GM19238 (cell line): ENCODE data around the gene FBXL16.

ENCODE experiments used
- DNase-seq: peaks from one replicate; pipeline ENCODE4 v3.0.0; 2011; ENCODE audit warnings: low spot score; ENCODE audit not compliant: insufficient read length

FBXL16 gene

DNA sequence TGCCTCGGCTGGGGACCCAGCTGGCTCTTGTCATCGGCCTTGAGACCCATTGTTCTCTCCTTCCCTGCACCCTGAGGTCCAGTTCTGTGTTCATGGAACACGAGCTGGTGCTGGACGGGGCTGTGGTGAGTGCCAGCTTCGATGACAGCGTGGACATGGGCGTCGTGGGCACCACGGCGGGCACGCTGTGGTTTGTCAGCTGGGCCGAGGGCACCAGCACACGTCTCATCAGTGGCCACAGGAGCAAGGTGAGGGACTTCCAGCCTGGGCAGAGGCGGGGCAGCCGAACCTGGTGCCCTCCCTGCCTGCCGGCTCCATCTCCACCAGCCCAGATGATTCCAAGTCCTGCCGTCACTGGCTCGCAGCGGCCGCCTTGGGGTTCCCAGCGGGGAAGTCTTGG, 43.0 kb downstream of the FBXL16 start:
- no peak for DNase-seq

DNA sequence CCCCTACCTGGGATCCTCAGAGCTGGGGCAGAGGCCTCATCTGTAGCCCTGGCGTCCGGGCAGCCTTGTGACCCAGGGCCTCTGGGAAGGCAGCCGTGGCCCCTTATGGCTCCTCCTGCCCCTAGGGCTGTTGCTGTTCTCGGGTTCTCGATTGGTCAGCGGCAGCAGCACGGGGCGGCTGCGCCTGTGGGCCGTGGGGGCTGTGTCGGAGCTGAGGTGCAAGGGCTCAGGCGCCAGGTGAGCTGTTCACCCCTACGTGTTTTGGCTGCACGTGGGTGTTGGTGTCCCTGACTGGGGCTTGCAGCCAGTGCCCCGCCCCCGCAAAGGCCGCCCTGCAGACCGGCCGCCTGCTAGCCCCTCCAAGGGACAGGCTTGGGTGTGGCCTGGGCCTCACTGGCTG, 43.5 kb downstream of the FBXL16 start:
- DNase-seq: no peak

DNA sequence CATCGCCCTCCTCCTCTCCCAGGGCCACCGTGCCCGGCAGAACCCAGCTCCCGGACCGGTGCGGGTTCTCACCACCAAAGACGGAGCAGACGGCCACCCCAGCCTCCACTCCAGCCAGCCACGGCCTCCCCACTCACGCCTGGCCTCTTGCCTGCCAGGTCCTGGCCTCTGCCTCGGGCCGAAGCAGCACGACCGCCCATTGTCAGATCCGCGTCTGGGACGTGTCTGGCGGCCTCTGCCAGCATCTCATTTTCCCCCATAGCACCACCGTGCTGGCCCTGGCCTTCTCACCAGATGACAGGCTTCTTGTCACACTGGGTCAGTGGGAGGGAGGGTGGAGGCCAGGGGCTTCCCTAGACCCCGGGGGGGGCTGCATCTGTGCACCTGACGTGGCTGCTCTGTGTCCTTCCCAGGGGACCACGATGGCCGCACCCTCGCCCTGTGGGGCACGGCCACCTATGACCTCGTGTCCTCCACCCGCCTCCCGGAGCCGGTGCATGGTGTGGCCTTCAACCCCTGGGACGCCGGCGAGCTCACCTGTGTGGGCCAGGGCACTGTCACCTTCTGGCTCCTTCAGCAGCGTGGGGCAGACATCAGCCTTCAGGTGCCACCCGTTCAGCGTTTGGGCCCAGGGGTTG, 44.3 kb downstream of the FBXL16 start:
- DNase-seq: no peak

- peak; percentile 93 for DNase-seq
Observed at GRCh38 chr16:660459-661183, 45.0 kb downstream of the FBXL16 start.

DNA sequence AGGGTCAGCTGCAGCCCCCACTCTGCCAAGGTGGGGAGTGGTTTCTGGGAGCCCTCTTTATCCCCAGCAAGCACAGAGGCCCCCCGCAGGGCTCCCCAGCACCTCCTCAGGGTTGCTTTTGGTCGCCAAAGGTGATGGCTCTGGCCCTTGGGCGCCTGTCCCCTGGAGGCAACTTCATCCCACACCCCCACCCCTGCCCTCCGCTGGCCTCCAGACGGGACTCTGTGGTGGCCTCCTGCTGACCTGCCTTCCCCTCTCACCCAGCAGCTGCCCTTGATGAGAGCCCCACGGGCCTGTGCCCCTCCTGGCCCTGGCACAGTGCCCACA, 45.5 kb downstream of the FBXL16 start:
- DNase-seq: no peak

GRCh38 chr16:659618-660017, 46.0 kb downstream of the FBXL16 start:
- DNase-seq: no peak

- DNase-seq: no peak
Observed at GRCh38 chr16:658679-659571, 46.7 kb downstream of the FBXL16 start.

DNA sequence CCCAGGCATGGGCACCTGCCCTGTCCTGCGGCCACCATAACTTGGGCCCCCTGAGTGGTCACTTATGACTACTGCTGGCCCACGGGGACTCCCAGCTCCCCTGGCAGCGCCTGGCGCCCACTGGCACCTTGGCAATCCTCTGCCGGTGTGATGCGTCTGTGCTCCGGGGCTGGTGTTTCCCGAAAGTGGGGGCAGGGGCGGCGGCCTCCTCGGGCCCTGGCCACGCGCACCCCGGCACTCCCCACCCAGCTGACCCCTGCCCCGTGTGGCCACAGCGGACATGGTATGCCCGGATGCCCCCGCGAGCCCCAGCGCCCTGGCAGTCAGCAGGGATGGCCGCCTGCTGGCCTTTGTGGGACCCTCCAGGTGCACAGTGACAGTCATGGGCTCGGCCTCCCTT, 48.1 kb downstream of the FBXL16 start:
- no peak for DNase-seq

DNA sequence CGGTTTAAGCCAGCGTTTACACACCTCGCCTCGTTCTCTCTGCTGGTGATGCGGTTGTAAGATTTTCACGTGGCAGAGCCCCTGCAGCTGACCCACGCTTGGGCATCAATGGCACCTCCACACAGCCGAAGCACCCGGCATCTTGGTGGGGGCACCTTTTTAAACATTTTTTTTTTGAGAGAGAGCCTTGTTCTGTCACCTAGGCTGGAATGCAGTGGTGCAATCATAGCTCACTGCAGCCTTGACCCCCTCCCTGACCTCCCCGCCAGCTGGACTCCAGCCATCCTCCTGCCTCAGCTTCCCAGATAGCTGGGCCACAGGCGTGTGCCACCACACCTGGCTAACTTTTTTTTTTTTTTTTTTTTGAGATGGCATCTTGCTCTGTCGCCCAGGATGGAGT, 51.6 kb downstream of the FBXL16 start:
- no peak for DNase-seq

DNA sequence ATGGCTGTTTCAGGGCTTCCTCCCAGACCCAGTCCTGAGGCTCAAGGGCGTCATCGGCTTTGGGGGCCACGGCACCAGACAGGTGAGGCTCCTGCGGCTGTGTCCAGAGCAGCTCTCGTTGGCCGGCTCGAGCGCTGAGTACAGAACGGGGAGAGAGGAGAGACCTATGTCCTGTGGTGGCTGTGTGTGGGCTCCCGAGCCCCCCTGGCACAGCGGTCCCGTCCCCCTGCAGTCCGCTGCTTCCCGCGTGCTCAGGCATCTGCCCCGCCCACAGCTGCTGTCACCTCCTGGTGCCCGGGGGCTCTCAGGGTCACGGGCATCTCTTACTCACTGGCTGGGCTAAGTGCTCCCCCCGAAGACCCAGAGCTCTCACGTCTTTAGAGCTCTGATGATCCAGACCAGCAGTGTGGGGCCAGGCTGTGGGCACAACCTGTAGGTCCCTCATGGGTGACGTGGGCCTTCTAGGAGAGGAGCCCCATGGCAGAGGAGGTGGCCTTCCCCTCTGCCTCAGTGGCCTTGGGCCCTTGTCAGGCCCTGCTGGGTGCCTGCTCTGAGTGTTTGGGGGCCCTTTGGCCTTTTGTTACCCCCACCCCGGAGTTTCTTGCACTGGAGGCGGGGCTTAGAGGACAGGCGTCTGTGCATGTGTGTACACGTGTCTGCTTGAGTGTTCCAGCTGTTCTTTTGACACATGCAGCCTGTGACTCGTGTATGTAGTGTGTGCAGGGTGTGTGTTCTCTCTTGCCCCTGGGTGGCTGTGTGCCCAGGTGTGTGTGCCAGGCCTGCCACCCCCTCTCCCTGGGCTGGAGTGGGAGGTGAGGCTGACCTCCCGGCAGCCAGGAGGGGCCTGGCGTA, 52.9 kb downstream of the FBXL16 start:
- DNase-seq: no peak

DNA sequence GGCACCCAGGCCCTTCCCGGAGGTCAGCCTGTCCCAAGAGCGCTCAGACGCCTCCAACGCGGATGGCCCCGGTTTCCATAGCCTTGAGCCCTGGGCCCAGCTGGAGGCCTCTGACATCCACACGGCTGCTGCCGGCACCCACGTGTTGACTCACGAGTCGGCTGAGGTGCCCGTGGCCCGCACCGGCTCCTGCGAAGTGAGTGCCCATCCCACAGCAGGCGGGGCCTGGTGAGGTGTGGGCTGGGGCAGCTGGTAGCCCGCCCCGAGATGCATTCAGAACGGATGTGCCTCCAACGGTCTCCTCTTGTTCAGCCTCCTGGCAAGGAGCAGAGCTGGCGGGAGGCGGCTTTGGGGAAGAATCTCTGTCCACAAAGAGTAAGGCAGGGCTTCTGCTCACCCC, 53.8 kb downstream of the FBXL16 start:
- no peak for DNase-seq

DNA sequence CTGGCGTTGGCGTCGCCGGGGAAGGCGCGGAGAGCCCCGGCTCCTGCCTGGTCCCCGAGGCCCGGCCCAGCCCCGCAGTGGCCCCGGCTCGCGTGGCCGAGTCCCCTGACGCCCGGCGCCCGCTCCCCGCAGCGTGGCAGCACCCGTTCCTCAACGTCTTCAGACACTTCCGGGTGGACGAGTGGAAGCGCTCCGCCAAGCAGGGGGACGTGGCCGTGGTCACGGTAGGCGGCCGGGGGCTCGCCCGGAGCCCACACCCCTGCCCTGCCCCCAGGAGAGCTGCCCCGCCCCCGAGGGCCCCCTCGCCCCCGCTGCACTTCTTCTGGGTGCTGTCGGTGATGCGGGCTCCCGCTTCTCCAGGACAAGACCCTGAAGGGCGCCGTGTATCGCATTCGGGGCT, 56.0 kb downstream of the FBXL16 start:
- peak; percentile 63 for DNase-seq

GRCh38 chr16:648781-649589, 56.6 kb downstream of the FBXL16 start, which contains the start of gene WDR90:
WDR90 (plus strand) TSS chr16:649365; CDS start chr16:649417, 52 bp downstream.
- peak; percentile 100 for DNase-seq

GRCh38 chr16:648071-648780, 57.4 kb downstream of the FBXL16 start:
- DNase-seq: no peak

DNA sequence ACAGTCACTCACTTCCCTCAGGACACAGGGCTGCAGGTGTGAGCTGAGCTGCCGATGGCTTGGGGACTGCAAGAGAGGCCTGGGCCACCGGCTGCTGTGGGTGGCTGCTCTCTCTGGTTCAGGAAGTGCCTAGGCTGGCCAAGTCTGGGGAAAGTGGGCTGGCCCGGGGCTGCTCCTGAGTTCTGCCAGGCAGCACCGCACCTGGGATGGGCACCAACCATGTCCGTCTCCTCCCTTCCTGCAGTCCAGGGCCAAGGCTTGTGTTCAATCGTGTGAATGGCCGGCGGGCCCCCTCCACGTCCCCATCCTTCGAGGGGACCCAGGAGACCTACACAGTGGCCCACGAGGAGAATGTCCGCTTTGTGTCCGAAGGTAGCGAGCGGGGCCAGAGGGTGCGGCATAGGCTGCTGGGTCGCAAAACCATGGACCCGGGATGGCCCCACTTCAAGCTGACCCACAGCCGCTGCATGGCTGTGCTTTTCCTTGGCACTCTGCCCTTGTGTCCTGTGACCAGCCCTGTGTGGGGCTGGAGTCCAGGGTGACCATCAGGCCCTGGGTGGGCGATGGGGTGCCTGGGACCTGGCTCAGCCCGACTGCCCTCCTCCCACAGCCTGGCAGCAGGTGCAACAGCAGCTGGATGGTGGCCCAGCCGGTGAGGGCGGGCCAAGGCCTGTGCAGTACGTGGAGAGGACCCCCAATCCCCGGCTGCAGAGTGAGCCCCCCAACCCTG, 58.3 kb downstream of the FBXL16 start:
- DNase-seq: no peak

DNA sequence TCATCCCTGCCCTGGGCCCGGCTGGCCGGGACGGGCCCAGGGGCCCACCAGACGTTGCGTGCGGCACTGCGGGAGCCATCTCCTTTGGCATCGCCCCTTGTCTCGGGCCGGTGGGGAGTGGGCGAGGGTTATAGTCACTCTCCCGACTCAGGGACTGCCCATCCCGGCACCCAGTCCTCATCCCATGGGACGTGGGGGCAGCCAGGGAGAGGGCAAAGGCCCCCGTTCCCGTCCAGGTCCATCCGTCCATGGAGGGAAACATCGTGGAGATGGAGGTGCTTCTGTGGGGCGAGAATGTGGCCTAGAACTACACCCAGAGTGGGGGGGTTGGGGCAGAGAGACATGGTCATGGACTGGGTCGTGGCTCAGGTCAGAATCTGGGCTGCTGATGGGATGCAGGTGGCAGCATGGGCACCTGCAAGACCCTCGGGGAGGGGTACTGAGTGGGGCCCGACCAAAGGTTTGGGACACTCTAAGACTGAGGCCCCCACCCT, 58.9 kb downstream of the FBXL16 start:
- no peak for DNase-seq

- no peak for DNase-seq
Observed at GRCh38 chr16:645852-646678, 59.5 kb downstream of the FBXL16 start.

DNA sequence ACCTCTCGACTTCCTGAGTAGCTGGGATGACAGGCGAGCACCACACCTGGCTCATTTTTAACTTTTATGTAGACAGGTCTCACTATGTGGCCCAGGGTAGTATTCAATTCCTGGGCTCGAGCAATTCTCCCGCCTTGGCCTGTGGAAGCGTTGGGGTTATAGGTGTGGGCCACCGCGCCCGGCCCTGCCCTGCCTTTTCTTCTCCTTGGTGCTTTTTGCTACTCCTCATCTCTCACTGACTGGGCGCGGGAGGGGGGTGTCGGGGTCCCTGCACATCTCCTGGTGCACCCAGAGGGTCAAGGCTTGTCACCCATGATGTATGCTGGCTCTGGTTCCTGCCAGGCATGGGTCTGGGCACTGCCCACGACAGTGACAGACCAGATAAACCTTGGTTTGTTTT, 61.0 kb downstream of the FBXL16 start:
- DNase-seq: no peak
